DMS 273 treated with DMSO at 0.1 percent for 48 hours (cell line): ENCODE data around the gene NUMA1.

Experiments used
- DNase-seq: peaks from one replicate; lab custom pipeline; 2025; lab: John Stamatoyannopoulos, UW

The NUMA1 gene

GRCh38 chr11:72080326-72081183 lies at the start of gene NUMA1, which contains the start of gene LRRC51:
Gene NUMA1 (minus strand): TSS chr11:72080542. CDS start chr11:72035943, 44,599 bp downstream.
Gene LRRC51 (plus strand): TSS chr11:72080850. CDS start chr11:72089084, 8,234 bp downstream.
- peak; percentile 99 for DNase-seq

GRCh38 chr11:72129381-72129780 lies 49.0 kb upstream of the NUMA1 start:
- no peak for DNase-seq

GRCh38 chr11:72127923-72128322 lies 47.6 kb upstream of the NUMA1 start:
- no peak for DNase-seq

GRCh38 chr11:72125956-72126355 lies 45.6 kb upstream of the NUMA1 start:
- DNase-seq = no peak

- no peak for DNase-seq
Measured at GRCh38 chr11:72124046-72124445, 43.7 kb upstream of the NUMA1 start.

- DNase-seq = no peak
Measured at GRCh38 chr11:72123117-72123653, 42.8 kb upstream of the NUMA1 start.

- DNase-seq = no peak
Measured at GRCh38 chr11:72122607-72123006, 42.3 kb upstream of the NUMA1 start.

GRCh38 chr11:72120930-72121329 lies 40.6 kb upstream of the NUMA1 start:
- no peak for DNase-seq

GRCh38 chr11:72119198-72119597 lies 38.9 kb upstream of the NUMA1 start:
- no peak for DNase-seq

GRCh38 chr11:72116019-72116755 lies 35.8 kb upstream of the NUMA1 start:
- no peak for DNase-seq

GRCh38 chr11:72114570-72114969 lies 34.2 kb upstream of the NUMA1 start:
- DNase-seq = no peak

- no peak for DNase-seq
Measured at GRCh38 chr11:72112978-72113808, 32.9 kb upstream of the NUMA1 start.

GRCh38 chr11:72112143-72112977 lies 32.0 kb upstream of the NUMA1 start, which contains the start of gene ANAPC15:
Gene ANAPC15 (minus strand): TSS chr11:72112695. CDS start chr11:72111276, 1,419 bp downstream.
- DNase-seq = peak; percentile 98

- no peak for DNase-seq
Measured at GRCh38 chr11:72111300-72112142, 31.2 kb upstream of the NUMA1 start.

- DNase-seq = no peak
Measured at GRCh38 chr11:72105888-72106287, 25.5 kb upstream of the NUMA1 start, which contains the start of gene TOMT. Gene TOMT (plus strand): TSS chr11:72105924. CDS start chr11:72105952, 28 bp downstream.

GRCh38 chr11:72103754-72104167 lies 23.4 kb upstream of the NUMA1 start:
- no peak for DNase-seq

- peak; percentile 92 for DNase-seq
Measured at GRCh38 chr11:72102946-72103753, 22.8 kb upstream of the NUMA1 start, which contains the start of gene LAMTOR1. Gene LAMTOR1 (minus strand): TSS chr11:72103297. CDS start chr11:72103224, 73 bp downstream.

GRCh38 chr11:72102631-72102945 lies 22.2 kb upstream of the NUMA1 start:
- DNase-seq = no peak

- DNase-seq = no peak
Measured at GRCh38 chr11:72102162-72102561, 21.8 kb upstream of the NUMA1 start.
